H1 (cell line): ENCODE results near the gene MYOG.

Source experiments
- BRCA1 ChIP-seq: IDR thresholded peaks from 2 replicates; pipeline ENCODE4 v1.6.1; 2012; ENCODE audit warnings: low read depth, low read length, improper control_type of control experiment
- EP300 ChIP-seq, 2 experiments: IDR thresholded peaks; 1 replicate in 1 of 2; 2 replicates in 1 of 2; pipeline ENCODE4 v1.6.1; 2011 to 2012; ENCODE audit warnings: low read depth in 2 of 2, low read length in 2 of 2, mild to moderate bottlenecking in 2 of 2, borderline replicate concordance in 1 of 2, inconsistent platforms in 1 of 2, moderate library complexity in 1 of 2
- EZH2 ChIP-seq: fragments of 200-600 bp; sonication (generic); IDR thresholded peaks from 2 replicates; pipeline ENCODE4 v1.7.1; 2012; ENCODE audit warnings: low read depth, mild to moderate bottlenecking, moderate library complexity, low read length, inconsistent platforms; ENCODE audit not compliant: severe bottlenecking
- GTF2F1 ChIP-seq: IDR thresholded peaks from 2 replicates; pipeline ENCODE4 v1.6.1; 2012; ENCODE audit warnings: low read depth, low read length, improper control_type of control experiment, borderline replicate concordance
- PHF8 ChIP-seq: fragments of 200-600 bp; sonication (generic); conservative IDR thresholded peaks from 2 replicates; pipeline ENCODE4 v1.7.1; 2012; ENCODE audit warnings: low read depth, mild to moderate bottlenecking, inconsistent platforms, low read length, moderate library complexity
- POLR2A ChIP-seq, 2 experiments: IDR thresholded peaks; 1 replicate in 1 of 2; 2 replicates in 1 of 2; pipeline ENCODE4 v1.6.1; 2011; ENCODE audit warnings: low read depth in 2 of 2, low read length in 2 of 2, mild to moderate bottlenecking in 2 of 2; ENCODE audit errors: control extremely low read depth in 1 of 2
- TBP ChIP-seq: IDR thresholded peaks from 2 replicates; pipeline ENCODE4 v1.6.1; 2011; ENCODE audit warnings: low read depth, low read length, improper control_type of control experiment
- YY1 ChIP-seq: IDR thresholded peaks from 2 replicates; pipeline ENCODE4 v1.6.1; 2011; ENCODE audit warnings: low read depth, mild to moderate bottlenecking, low read length
- TF ChIP-seq, protein P1 (sequence below), 3 experiments: IDR thresholded peaks; 1 replicate in 2 of 3; 2 replicates in 1 of 3; pipeline versions ENCODE4 v1.5.1 to v1.6.1; 2011; ENCODE audit warnings: low read length in 3 of 3, mild to moderate bottlenecking in 3 of 3, inconsistent platforms in 2 of 3, low read depth in 1 of 3, moderate library complexity in 1 of 3; ENCODE audit not compliant: insufficient read depth in 1 of 3; ENCODE audit errors: control extremely low read depth in 1 of 3
- TF ChIP-seq, protein P2 (sequence below): IDR thresholded peaks from 2 replicates; pipeline ENCODE4 v1.6.1; 2011; ENCODE audit warnings: low read depth, mild to moderate bottlenecking, low read length; ENCODE audit not compliant: insufficient read depth

DNA sequence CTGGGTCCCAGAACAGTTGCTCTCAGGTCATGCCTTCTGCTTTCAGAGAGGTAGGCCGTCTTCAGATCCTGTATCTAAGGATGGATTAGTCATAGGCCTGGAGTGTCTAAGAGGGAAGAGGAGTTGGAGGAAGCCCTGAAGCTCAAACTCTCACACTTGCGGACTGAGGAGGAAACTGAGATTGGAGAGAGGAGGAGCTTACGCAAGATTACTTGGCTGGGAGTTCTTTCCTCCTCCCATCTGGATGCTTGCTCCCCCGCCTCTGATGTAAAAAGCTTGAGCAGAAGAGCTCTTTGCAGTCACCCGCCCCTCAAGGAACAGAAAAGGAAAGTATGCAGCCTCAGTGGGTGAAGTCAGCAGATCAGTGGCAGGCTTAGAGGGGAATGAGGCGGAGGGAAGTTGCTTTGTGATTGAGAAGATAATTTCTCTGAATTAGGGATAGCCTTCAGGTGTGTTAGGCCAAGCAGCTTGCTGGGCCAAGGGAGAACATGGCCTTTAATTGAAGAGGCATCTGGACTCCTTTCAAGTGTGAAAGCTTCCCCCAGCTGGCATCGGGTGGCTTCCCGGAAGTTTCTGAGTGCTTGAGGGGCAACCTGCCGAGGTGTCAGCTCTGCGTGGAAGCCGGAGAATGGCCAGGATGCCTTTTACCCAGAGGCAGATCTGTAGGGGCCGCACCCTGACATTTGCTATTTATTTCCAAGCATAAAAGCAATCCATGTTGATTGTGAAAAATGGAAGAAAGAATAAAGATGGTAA is 48.3 kb upstream of the MYOG start:
- TF ChIP-seq, protein P1, sequence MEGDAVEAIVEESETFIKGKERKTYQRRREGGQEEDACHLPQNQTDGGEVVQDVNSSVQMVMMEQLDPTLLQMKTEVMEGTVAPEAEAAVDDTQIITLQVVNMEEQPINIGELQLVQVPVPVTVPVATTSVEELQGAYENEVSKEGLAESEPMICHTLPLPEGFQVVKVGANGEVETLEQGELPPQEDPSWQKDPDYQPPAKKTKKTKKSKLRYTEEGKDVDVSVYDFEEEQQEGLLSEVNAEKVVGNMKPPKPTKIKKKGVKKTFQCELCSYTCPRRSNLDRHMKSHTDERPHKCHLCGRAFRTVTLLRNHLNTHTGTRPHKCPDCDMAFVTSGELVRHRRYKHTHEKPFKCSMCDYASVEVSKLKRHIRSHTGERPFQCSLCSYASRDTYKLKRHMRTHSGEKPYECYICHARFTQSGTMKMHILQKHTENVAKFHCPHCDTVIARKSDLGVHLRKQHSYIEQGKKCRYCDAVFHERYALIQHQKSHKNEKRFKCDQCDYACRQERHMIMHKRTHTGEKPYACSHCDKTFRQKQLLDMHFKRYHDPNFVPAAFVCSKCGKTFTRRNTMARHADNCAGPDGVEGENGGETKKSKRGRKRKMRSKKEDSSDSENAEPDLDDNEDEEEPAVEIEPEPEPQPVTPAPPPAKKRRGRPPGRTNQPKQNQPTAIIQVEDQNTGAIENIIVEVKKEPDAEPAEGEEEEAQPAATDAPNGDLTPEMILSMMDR (IDR thresholded peaks at IDR 0.05; ENCODE audit: control extremely low read depth in 1 of 3, insufficient read depth in 1 of 3, low read depth in 1 of 3, low read length in 3 of 3), result no peak
- TF ChIP-seq PHF8 (no peak), TBP (no peak), POLR2A (IDR thresholded peaks at IDR 0.05; ENCODE audit: control extremely low read depth in 1 of 2, low read depth in 2 of 2, low read length in 2 of 2) (no peak), GTF2F1 (no peak), EP300 (IDR thresholded peaks at IDR 0.05; ENCODE audit: borderline replicate concordance in 1 of 2, low read depth in 2 of 2, low read length in 2 of 2) (no peak), EZH2 (no peak), YY1 (no peak), BRCA1 (no peak)
- TF ChIP-seq, protein P2, sequence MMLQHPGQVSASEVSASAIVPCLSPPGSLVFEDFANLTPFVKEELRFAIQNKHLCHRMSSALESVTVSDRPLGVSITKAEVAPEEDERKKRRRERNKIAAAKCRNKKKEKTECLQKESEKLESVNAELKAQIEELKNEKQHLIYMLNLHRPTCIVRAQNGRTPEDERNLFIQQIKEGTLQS, result no peak
